Limb (tissue), 2 donors: ENCODE results near the gene GABRB1.

Source experiments
- DNase-seq, 2 donors: peaks; one replicate each; pipeline ENCODE4 v3.0.0-alpha.2; 2016; ENCODE audit errors: extremely low spot score in 2 of 2

GABRB1 gene

GRCh38 chr4:47209833-47210232, 178.5 kb downstream of the GABRB1 start:
- no peak for DNase-seq

GRCh38 chr4:47210828-47211227, 179.5 kb downstream of the GABRB1 start:
- no peak for DNase-seq

GRCh38 chr4:47213106-47213505, 181.7 kb downstream of the GABRB1 start:
- DNase-seq: no peak

- no peak for DNase-seq
Measured at GRCh38 chr4:47213539-47213938, 182.2 kb downstream of the GABRB1 start.

GRCh38 chr4:47213971-47214370, 182.6 kb downstream of the GABRB1 start:
- DNase-seq: no peak

- DNase-seq: no peak
Measured at GRCh38 chr4:47215759-47216158, 184.4 kb downstream of the GABRB1 start.

GRCh38 chr4:47217291-47217690, 185.9 kb downstream of the GABRB1 start:
- no peak for DNase-seq

- DNase-seq: no peak
Measured at GRCh38 chr4:47217884-47218283, 186.5 kb downstream of the GABRB1 start.

DNA sequence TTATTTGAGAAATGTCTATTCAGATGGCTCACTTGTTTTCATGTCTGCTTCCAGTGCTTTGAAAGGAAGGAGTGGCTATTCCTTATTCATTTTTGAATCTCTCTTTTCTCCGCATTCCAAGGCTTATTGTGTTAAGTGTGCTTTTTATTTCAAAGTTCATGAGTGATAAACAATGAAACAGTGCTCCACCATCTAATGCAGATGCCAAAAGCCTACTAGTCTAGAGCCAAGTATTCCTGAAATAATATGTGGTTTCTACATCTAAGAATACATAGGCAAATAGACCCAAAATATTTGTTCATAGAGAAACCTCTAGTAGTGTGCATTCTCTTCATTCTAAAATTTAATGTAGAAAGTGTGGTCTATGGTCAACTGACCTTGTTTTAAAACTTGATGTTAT, 187.3 kb downstream of the GABRB1 start:
- no peak for DNase-seq

DNA sequence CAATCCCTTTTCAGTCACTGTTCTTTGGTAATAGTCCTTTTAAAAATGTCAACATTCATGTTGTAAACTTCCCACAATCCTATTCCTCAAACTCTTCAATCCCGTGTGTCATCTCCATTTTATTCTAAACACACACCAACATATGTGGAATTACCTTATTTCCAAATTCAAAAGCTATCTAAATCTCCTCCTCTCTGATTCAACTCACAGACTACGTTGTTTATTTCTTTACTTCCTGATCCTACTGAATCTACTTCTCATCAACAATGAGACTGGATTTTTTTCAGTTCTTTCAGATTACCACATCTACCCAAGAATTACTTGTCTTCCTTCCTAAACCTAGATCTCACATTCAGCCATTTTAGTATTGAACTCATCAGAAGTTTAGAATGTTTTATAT, 188.2 kb downstream of the GABRB1 start:
- no peak for DNase-seq

- DNase-seq: no peak
Measured at GRCh38 chr4:47221721-47222120, 190.4 kb downstream of the GABRB1 start.

DNA sequence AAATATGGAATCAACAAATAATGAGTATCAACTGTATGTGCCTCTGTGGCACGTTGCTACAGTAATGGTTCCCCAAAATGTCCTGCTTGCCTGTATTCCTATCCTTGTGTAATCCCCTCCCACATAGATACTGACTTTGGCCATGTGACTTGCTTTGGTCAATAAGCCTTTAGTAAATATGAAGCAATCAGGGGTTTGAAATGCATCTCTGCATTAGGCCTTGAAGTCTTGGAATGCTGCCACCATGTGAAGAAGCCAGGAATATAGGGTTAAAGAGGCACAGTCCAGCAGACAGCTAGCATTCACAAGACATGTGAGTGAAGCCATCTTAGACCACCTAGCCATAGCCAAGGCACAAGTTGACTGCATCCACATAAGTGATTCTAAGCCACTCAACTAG, 190.9 kb downstream of the GABRB1 start:
- DNase-seq: no peak

DNA sequence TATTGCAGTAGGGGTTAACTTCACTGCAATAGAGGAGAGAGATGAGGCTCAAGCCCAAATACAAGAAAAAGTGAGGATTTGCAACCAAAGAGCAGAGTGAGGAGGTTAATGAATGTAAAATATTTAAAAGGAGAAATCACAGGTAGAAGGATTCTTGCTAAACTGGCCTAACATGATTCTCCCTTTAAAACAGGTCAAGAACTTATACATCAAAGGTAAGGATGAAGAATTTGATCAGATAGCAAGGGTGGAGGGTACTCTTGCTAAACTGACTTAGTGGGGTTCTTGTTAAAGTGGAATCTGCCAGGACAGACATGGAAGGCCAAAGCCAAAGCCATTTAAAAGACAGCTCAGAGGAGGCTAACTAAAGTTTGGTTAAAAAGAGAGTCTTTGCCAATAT, 193.0 kb downstream of the GABRB1 start:
- no peak for DNase-seq

- DNase-seq: no peak
Measured at GRCh38 chr4:47235721-47236120, 204.4 kb downstream of the GABRB1 start.

GRCh38 chr4:47238667-47239066, 207.3 kb downstream of the GABRB1 start:
- no peak for DNase-seq

- no peak for DNase-seq
Measured at GRCh38 chr4:47239649-47240048, 208.3 kb downstream of the GABRB1 start.

- no peak for DNase-seq
Measured at GRCh38 chr4:47251348-47252135, 220.2 kb downstream of the GABRB1 start.

GRCh38 chr4:47263721-47264120, 232.4 kb downstream of the GABRB1 start:
- DNase-seq: no peak

DNA sequence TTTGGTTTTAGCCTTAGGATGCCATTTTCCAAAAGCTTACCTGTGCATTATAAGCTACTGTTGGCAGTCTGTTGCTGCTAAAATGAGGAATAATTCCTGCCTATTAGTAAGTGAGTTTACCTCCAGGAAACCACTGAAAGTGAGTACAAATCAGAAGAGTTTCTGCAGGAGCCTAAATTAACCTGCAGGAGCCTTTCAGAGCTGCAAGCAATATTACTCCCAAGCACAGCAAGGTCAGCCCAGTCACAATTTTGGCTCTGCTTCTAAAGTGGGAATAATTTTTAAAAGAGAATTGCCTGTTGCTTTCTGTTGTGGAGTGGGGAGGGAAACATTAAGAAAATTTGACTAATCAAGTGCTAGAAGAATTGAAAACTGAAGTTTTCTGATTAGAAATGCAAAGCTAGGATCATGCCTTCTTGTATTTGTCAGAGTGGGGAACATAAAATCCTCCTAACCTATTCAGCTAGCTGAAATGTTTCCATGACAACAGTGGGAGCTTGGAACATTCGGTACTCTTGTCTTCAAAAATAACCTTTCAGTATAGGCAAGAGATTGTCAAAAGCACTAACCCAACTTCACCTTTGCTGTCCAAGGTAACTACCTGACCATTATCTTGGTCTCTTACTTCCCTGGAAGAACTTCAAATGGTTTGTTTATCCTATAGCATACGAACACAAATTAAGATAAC, 239.0 kb downstream of the GABRB1 start:
- no peak for DNase-seq

DNA sequence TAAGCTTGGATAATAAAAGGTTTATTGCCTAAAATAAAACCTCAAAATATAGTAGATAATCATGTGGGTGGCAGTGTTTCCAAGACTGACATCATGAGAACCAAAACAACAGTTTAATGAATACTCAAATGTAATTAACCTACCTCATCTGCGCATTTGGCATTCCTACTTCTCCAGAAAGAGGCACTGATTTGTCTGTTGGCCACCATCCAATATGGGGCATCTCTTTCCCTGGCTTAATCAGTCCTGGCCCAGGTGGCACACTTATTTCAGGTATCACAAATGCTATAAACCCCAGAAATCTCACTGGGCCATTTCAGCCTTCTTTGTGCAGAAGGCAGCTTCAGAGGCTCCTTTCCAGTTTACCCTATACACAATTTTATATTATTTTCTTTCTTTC, 239.9 kb downstream of the GABRB1 start:
- DNase-seq: no peak

- DNase-seq: no peak
Measured at GRCh38 chr4:47274901-47275300, 243.5 kb downstream of the GABRB1 start.

DNA sequence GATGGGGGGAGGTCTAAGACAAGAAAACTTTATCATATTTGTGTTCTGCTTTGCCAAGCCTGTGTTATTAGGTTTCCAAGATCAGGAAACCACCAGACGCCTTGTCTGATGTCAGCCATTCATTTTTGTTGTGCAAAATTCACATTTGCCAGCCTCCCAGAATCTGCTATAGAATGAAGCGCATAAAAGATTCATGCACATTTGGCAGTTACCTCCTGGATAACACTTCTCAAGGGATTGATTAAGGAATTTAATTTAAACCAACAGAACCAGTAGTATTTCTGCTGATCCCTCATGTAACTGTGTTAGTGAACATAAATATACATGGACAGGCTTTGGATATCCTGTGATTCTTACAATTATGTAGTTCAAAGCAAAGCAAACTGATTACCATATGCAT, 244.2 kb downstream of the GABRB1 start:
- DNase-seq: no peak

- DNase-seq: no peak
Measured at GRCh38 chr4:47278631-47279030, 247.3 kb downstream of the GABRB1 start.
